Breast epithelium (tissue), 3 donors: ENCODE measurements around the gene DIP2B.

ENCODE experiments used
- POLR2A ChIP-seq: fragments of 450-650 bp; IDR thresholded peaks from one replicate; pipeline ENCODE4 v1.6.1; 2016; ENCODE audit warnings: antibody characterized with exemption, mild to moderate bottlenecking, moderate library complexity
- TF ChIP-seq, protein P1 (sequence below), 3 donors: fragments of 450-650 bp; IDR thresholded peaks; one replicate each; pipeline ENCODE4 v1.5.1; 2016 to 2017; ENCODE audit warnings: antibody characterized with exemption in 3 of 3, mild to moderate bottlenecking in 3 of 3, moderate library complexity in 3 of 3

DNA sequence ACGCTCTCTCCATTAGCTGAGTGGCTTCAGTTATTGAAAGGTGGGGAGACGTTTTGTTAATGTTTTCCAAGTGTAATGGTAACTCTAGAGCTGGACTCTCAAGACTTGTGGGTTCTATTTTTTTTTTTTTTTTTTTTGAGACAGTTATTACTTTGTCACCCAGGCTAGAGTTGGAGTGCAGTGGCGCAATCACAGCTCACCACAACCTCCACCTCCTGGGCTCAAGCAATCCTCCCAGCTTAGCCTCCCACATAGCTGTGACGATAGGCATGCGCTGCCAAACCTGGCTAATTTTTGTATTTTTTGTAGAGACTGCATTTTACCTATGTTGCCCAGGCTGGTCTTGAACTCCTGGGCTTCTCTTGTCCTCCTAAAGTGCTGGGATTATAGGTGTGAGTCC lies 285.3 kb downstream of the DIP2B start:
- TF ChIP-seq, protein P1, sequence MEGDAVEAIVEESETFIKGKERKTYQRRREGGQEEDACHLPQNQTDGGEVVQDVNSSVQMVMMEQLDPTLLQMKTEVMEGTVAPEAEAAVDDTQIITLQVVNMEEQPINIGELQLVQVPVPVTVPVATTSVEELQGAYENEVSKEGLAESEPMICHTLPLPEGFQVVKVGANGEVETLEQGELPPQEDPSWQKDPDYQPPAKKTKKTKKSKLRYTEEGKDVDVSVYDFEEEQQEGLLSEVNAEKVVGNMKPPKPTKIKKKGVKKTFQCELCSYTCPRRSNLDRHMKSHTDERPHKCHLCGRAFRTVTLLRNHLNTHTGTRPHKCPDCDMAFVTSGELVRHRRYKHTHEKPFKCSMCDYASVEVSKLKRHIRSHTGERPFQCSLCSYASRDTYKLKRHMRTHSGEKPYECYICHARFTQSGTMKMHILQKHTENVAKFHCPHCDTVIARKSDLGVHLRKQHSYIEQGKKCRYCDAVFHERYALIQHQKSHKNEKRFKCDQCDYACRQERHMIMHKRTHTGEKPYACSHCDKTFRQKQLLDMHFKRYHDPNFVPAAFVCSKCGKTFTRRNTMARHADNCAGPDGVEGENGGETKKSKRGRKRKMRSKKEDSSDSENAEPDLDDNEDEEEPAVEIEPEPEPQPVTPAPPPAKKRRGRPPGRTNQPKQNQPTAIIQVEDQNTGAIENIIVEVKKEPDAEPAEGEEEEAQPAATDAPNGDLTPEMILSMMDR (IDR thresholded peaks at IDR 0.05) = no peak
- no peak for TF ChIP-seq POLR2A
